Measurements from ENCODE around the gene STAU1.

Gene STAU1

DNA sequence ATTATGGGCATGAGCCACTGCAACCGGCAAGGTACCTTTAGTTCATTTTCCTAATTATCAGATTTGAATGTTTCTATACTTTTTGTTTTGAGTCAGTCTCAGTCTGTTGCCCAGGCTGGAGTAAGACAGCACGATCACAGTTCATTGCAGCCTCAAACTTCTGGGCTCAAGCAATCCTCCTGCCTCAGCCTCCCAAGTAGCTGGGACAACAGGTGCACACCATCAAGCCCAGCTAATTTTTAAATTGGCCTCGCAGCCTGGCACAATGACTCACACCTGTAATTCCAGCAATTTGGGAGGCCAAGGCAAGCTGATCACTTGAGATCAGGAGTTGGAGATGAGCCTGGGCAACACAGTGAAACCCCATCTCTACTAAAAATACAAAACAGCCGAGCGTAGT is 24.4 kb downstream of the STAU1 start:
- no peak overlapping the region for H3K27ac Mint-ChIP-seq
- peaks cover 45% of the 10 kb centered on the region for H3K4me1 Mint-ChIP-seq (ENCODE audit: low read depth)
- peaks cover 25% of the 10 kb centered on the region for H3K36me3 Mint-ChIP-seq (ENCODE audit: low read depth)
- no peak overlapping the region for H3K4me3 Mint-ChIP-seq
- H3K9me3 Mint-ChIP-seq: no peaks in the 10 kb centered on the region
- H3K27me3 Mint-ChIP-seq (ENCODE audit: low read depth): no peaks in the 10 kb centered on the region

DNA sequence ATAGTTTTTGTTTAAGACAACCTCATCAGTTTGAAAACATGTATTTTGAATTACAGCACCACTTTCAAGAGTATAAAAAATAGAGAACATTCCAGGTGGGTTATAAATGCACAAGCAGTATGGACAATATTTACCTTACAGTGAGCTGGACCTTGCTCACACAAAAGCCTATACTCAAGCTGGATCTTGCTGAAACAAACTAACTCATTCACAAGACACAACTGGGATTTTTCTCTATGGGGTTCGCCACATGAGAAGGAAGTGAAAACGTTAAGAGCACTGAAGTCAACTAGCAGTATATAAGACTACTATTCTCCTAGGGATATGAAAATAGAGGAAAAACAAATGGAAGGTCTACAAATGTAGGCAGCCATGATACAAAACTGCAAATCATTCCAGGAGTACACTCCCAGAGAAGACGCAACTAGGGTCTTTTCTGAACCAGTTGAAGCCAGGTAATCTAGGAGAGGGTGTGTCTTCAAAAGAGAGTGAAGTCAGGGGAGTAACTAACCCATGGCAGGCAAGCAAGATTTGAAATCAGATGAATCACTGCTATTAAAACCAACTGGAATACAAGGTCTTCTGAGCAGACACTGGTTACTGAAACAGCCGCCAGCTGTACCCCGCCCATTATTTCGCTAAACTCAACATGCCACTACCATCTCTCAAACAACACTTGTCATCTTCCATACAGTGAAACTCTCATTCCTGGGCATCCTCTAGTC is 26.5 kb downstream of the STAU1 start:
- Mint-ChIP-seq H3K36me3 (ENCODE audit: low read depth) (peaks cover 25% of the 10 kb centered on the region), H3K27ac (no peak overlapping the region), H3K9me3 (no peaks in the 10 kb centered on the region), H3K27me3 (ENCODE audit: low read depth) (no peaks in the 10 kb centered on the region), H3K4me1 (ENCODE audit: low read depth) (peaks cover 31% of the 10 kb centered on the region), H3K4me3 (no peak overlapping the region)

DNA sequence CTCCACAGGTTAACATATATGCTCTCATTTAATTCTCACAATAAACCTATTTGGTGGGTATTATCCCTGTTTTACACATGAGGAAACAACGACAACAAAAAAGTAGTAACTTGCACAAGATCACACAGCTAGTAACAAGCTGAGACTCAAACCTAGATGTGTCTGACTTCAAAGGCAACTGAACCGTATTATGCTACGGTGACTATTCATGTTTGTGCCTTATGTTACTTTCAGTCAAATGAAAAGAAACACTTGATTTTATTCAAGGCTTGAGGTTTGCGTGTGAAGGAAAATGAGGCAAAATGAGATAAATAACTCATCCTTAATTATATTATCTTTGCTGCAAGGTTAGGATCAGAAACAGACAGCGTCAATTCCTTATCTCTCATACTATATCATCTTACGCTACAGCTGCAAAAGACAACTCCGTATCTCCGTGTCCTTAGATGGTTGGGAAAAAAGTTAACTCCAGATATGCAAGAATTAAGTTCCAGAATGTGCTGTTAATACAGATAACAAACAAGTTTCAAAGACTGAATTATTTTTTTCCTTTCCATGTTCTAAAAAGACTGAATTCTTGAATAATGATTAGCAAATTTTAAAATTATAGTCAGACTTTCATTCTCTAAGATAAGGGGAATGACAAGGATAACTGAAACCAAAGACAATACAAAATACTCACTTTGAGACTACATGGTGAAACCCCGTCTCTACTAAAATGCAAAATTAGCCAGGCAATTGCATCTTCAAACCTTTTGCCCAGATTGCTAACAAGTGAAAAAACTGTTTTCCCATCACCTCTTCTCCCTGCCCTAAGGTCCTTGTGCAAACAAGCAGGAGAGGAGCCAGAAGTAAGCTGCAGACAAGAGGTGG is 27.8 kb downstream of the STAU1 start:
- H3K4me1 Mint-ChIP-seq (ENCODE audit: low read depth): peaks cover 26% of the 10 kb centered on the region
- no peak overlapping the region for H3K4me3 Mint-ChIP-seq
- peak overlapping the region; percentile 8 for H3K27ac Mint-ChIP-seq
- H3K9me3 Mint-ChIP-seq: no peaks in the 10 kb centered on the region
- no peaks in the 10 kb centered on the region for H3K27me3 Mint-ChIP-seq (ENCODE audit: low read depth)
- H3K36me3 Mint-ChIP-seq (ENCODE audit: low read depth): peaks cover 18% of the 10 kb centered on the region

DNA sequence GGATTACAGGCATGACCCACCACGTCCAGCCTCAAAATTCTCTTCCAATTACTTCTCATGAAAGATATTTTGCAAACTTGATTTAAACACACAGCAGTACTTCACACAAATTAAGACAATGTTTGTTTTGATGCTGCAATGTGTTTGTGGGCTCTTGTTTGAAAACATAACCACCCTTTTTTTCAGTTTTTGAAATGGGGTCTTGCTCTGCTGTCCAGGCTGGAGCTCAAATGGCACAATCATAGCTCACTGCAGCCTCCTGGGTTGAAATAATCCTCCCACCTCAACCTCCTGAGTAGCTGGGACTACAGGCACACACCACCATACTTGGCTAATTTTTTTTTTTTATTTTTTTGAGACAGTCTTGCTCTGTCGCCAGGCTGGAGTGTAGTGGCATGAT is 31.0 kb downstream of the STAU1 start:
- H3K27me3 Mint-ChIP-seq (ENCODE audit: low read depth): no peaks in the 10 kb centered on the region
- H3K27ac Mint-ChIP-seq: no peak overlapping the region
- no peak overlapping the region for H3K4me3 Mint-ChIP-seq
- H3K4me1 Mint-ChIP-seq (ENCODE audit: low read depth): peaks cover 26% of the 10 kb centered on the region
- peaks cover 16% of the 10 kb centered on the region for H3K36me3 Mint-ChIP-seq (ENCODE audit: low read depth)
- H3K9me3 Mint-ChIP-seq: no peaks in the 10 kb centered on the region

DNA sequence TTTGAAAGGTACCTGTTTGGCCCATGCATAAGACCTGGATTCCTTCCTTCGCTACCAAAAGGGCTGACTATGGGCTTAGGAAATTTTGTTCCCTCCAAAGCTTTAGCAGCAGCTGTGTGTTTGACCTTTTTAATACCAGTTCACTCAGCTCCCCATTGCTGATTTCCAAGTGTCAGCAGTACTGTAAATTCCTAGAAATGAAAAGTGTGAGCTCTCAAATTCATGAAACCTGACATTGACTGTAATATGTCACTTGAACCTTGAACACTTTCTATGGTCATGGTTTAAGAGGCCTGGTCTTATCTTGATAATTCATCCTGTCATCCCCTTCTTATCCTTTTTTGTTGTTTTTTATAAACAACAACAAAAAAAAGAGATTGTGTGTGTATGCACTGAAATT is 31.7 kb downstream of the STAU1 start:
- Mint-ChIP-seq H3K9me3 (no peaks in the 10 kb centered on the region), H3K36me3 (ENCODE audit: low read depth) (peaks cover 16% of the 10 kb centered on the region), H3K4me3 (no peak overlapping the region), H3K4me1 (ENCODE audit: low read depth) (peaks cover 21% of the 10 kb centered on the region), H3K27me3 (ENCODE audit: low read depth) (no peaks in the 10 kb centered on the region), H3K27ac (no peak overlapping the region)

DNA sequence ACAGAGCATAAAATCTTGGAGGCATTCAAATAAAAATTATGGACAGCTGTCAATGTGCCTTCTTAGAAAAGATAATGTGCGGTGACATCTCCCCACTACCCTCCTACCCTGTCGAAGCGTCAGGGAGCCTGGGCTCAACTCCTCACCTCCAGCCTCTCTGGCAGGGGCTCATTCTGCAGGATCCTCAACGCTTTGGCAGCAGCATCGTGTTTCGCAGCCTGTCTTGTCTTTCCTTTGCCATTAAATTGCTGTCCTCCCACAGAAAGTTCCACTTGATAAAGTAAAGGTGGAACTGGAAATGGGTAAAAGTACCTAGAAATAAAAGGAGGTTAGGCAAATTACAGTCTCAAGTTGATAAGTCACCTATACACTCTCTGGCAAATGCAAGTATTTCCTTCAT is 36.7 kb downstream of the STAU1 start:
- Mint-ChIP-seq H3K27me3 (ENCODE audit: low read depth) (no peaks in the 10 kb centered on the region), H3K4me1 (ENCODE audit: low read depth) (peaks cover 6% of the 10 kb centered on the region), H3K9me3 (no peaks in the 10 kb centered on the region), H3K36me3 (ENCODE audit: low read depth) (peaks cover 27% of the 10 kb centered on the region), H3K27ac (no peak overlapping the region), H3K4me3 (no peak overlapping the region)

DNA sequence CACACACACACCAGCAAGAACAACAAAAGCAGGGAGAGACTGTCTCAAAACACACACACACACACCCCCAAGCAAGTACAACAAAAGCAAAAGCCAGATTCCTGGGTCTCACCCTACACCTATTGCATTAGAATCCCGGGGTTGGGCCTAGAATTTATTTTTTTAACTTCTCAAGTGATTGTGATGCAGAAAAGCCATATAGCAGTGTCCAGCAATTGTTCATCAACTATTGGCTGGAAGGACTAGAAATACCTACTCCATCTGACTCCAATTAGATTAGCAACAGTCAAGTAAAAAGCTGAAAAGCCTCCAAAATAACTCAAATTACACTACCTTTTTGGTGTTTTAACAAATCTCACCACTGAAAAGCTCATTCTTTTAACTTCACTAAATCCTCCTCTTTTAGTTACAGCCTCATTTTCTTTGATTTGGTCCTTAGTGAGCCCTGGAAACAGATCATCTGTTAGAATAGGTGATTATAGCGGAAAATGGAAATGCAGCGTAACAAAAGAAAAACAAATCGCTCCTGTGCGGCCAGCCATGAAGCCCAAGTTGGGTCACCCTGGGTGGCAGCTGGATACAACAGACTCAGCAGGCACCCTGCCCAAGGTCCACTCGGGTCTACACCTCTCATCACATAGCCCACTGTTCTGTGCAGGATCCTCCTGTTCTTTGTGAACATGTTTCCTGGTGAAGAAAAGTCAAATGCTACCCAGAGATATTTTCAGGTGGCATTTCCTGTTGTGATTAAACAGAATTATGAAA is 38.7 kb downstream of the STAU1 start:
- Mint-ChIP-seq H3K9me3 (no peaks in the 10 kb centered on the region), H3K27me3 (ENCODE audit: low read depth) (no peaks in the 10 kb centered on the region), H3K4me3 (no peak overlapping the region), H3K4me1 (ENCODE audit: low read depth) (peaks cover 3% of the 10 kb centered on the region), H3K36me3 (ENCODE audit: low read depth) (peaks cover 27% of the 10 kb centered on the region), H3K27ac (peak overlapping the region; percentile 53)

DNA sequence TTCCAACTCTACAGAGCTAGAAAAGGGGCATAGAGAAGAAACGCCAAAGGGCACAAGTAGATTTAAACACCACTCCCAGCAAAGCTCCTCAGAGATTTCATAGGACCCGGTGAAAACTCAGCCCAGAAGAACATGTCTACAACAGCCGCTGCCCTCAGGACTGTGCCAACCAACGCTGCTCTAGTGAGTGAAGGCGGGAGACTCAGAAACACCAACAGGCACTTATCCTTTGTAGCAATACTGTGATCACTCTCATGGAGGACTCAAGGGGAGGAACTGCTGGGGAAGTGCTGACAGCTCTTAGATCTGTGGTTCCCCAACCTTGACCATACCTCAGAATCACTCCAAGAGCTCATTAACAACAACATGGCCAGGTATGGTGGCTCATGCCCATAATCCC is 39.5 kb downstream of the STAU1 start:
- no peak overlapping the region for H3K27ac Mint-ChIP-seq
- H3K9me3 Mint-ChIP-seq: no peaks in the 10 kb centered on the region
- H3K4me3 Mint-ChIP-seq: no peak overlapping the region
- peaks cover 35% of the 10 kb centered on the region for H3K36me3 Mint-ChIP-seq (ENCODE audit: low read depth)
- peaks cover 10% of the 10 kb centered on the region for H3K4me1 Mint-ChIP-seq (ENCODE audit: low read depth)
- H3K27me3 Mint-ChIP-seq (ENCODE audit: low read depth): no peaks in the 10 kb centered on the region

DNA sequence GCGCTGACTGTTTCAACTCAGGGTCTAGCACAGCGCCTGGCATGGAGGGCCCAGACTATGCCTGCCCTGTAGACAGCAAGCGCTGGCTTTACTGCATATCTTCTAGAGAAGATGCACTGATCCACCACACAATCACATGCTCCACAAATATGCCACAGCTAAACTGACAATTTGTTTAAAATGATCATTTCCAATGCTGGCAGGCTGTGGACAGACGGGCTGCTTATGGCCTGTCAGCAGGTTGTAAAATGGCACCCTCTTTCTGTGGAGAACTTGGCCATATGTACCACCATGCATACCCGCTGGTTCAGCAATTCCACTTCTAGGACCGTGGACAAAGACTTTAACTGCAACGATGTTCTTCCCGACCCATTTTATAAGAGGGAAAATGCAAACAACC is 40.8 kb downstream of the STAU1 start:
- Mint-ChIP-seq H3K4me1 (ENCODE audit: low read depth) (peaks cover 10% of the 10 kb centered on the region), H3K27me3 (ENCODE audit: low read depth) (no peaks in the 10 kb centered on the region), H3K4me3 (no peak overlapping the region), H3K9me3 (no peaks in the 10 kb centered on the region), H3K36me3 (ENCODE audit: low read depth) (peaks cover 42% of the 10 kb centered on the region), H3K27ac (no peak overlapping the region)

DNA sequence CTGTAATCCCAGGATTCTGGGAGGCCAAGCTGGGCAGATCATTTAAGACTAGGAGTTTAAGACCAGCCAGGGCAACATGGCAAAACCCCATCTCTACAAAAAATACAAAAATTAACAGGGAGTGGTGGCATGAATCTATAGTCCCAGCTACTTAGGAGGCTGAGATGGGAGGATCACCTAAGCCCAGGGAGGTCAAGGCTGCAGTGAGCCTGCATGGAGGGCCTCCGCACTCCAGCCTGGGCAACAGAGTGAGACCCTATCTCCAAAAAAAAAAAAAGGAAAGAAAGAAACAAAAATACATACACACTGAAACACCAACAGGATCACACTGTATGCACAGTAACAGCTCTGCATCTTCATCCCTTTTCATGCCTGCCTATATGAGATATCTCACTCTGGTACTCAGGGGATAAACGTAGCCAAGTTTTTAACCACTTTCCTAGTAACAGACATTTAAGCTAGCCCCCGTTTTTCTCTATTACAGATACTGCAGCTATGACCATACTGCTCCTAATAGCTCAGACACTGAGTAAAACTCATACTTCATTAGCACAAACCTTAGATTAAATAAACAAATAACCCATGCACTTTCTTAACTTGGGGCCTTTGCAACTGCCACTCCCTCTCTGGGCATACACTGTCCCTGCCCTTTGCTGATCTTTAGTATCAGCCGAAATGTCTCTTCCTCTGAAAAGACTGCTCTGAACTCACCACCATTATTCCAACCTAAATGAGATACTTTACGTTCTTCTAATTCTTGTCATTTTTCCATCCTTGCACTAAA is 41.5 kb downstream of the STAU1 start:
- Mint-ChIP-seq H3K27me3 (ENCODE audit: low read depth) (no peaks in the 10 kb centered on the region), H3K4me3 (no peak overlapping the region), H3K9me3 (no peaks in the 10 kb centered on the region), H3K4me1 (ENCODE audit: low read depth) (peaks cover 10% of the 10 kb centered on the region), H3K27ac (no peak overlapping the region), H3K36me3 (ENCODE audit: low read depth) (peaks cover 42% of the 10 kb centered on the region)

DNA sequence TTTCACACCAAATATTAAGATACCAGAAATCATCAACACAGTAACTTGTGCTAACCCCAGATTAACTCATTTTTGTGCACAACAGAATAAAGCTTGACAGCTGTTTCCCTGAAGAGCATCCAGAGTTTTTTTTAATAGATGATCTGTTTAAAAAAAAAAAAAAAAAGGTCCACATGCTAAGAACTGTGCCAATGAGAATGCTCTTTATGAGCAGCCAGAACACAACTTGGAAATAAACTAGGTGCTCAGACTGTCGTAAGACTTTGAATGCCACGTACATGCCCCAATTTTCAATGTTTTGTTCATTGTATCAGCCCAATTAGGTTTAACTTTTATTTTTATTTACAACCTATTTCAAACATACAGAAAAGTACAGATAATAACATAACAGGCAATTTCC is 47.3 kb downstream of the STAU1 start:
- Mint-ChIP-seq H3K27me3 (ENCODE audit: low read depth) (no peaks in the 10 kb centered on the region), H3K36me3 (ENCODE audit: low read depth) (peaks cover 23% of the 10 kb centered on the region), H3K4me3 (no peak overlapping the region), H3K4me1 (ENCODE audit: low read depth) (peaks cover 13% of the 10 kb centered on the region), H3K9me3 (no peaks in the 10 kb centered on the region), H3K27ac (no peak overlapping the region)

DNA sequence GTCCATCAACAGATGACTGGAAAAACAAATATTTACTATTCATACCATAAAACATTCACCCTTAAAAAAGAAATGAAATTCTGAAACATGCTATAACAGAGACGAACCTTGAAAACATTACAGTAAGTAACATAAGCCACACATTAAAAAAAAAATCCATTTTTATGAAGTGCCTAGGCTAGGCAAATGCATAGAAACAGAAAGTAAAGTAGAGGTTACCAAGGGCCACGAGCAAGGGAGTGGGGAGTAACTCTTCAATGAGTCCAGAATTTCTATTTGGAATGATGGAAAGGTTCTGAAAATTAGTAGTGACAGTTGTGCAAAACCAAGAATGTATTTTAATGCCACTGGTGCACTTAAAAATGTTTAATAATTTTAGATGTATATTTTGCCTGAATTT is 47.7 kb downstream of the STAU1 start:
- H3K9me3 Mint-ChIP-seq: no peaks in the 10 kb centered on the region
- H3K36me3 Mint-ChIP-seq (ENCODE audit: low read depth): peaks cover 24% of the 10 kb centered on the region
- no peak overlapping the region for H3K4me3 Mint-ChIP-seq
- no peak overlapping the region for H3K27ac Mint-ChIP-seq
- peaks cover 13% of the 10 kb centered on the region for H3K4me1 Mint-ChIP-seq (ENCODE audit: low read depth)
- H3K27me3 Mint-ChIP-seq (ENCODE audit: low read depth): no peaks in the 10 kb centered on the region

DNA sequence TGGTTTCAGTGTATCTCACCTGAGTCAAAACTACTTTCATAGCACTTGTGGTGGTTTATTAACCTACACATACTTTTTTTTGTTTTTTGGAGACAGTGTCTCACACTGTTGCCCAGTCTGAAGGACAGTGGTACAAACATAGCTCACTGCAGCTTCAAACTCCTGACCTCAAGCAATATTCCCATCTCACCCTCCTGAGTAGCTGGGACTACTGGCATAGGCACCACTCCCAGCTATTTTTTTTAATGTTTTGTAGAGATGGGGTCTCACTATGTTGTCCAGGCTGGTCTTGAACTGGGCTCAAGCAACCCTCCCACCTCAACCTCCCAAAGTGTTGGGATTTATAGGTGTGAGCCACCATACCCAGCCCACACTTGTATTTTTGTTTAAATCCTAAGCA is 49.7 kb downstream of the STAU1 start:
- Mint-ChIP-seq H3K36me3 (ENCODE audit: low read depth) (peaks cover 25% of the 10 kb centered on the region), H3K4me3 (no peak overlapping the region), H3K9me3 (no peaks in the 10 kb centered on the region), H3K27me3 (ENCODE audit: low read depth) (no peaks in the 10 kb centered on the region), H3K4me1 (ENCODE audit: low read depth) (peaks cover 5% of the 10 kb centered on the region), H3K27ac (no peak overlapping the region)
